NT2/D1 (cell line): ENCODE measurements around the gene GLIS1.

Experiments
- SUZ12 ChIP-seq: IDR thresholded peaks from 2 replicates; pipeline ENCODE4 v1.6.1; 2011; ENCODE audit not compliant: insufficient read length, insufficient read depth; ENCODE audit errors: extremely low read depth
- YY1 ChIP-seq: IDR thresholded peaks from 2 replicates; pipeline ENCODE4 v1.6.1; 2011; ENCODE audit not compliant: insufficient read length, insufficient read depth

- TF ChIP-seq SUZ12 (no peak), YY1 (no peak)
Measured at GRCh38 chr1:53505891-53506290, 233.1 kb downstream of the GLIS1 start.
